DND-41 (cell line): Measurements from ENCODE around the gene VPS51.

Experiments used
- ATAC-seq: fragments of 200-7000 bp; cut with Tn5 transposase; 3 replicates; pipeline ENCODE4 v1.9.1; 2021; ENCODE audit warnings: low read depth; ENCODE audit not compliant: insufficient read depth
- DNase-seq: peaks from one replicate; pipeline ENCODE4 v3.0.0-alpha.2; 2020
- H2AFZ ChIP-seq: 2 replicates; pipeline ENCODE4 v1.6.0; 2012; ENCODE audit warnings: low read depth, low read length
- H3K27ac ChIP-seq: 2 replicates; pipeline ENCODE4 v1.5.1; 2012; ENCODE audit warnings: low read length, inconsistent platforms
- H3K27me3 ChIP-seq: fragments of 200-600 bp; sonication (generic); 2 replicates; pipeline ENCODE4 v1.6.0; 2012; ENCODE audit warnings: low read length, mild to moderate bottlenecking, inconsistent platforms; ENCODE audit not compliant: insufficient read depth, poor library complexity
- H3K36me3 ChIP-seq: 2 replicates; pipeline ENCODE4 v1.5.1; 2012; ENCODE audit warnings: low read length, inconsistent platforms; ENCODE audit not compliant: insufficient read depth
- H3K4me1 ChIP-seq: 2 replicates; pipeline ENCODE4 v1.5.1; 2012; ENCODE audit warnings: mild to moderate bottlenecking, low read length; ENCODE audit not compliant: insufficient read depth
- H3K4me2 ChIP-seq: 2 replicates; pipeline ENCODE4 v1.6.0; 2012; ENCODE audit warnings: mild to moderate bottlenecking, moderate library complexity, low read length, inconsistent platforms; ENCODE audit not compliant: insufficient read depth
- H3K4me3 ChIP-seq, 2 experiments: fragments of 200-600 bp in 1 of 2; shearing (Covaris generic) in 1 of 2; 2 replicates each; pipeline ENCODE4 v1.5.1; 2012 to 2016; ENCODE audit warnings: inconsistent platforms in 2 of 2, low read length in 2 of 2, mild to moderate bottlenecking in 2 of 2, low read depth in 1 of 2, moderate library complexity in 1 of 2
- H3K79me2 ChIP-seq: 2 replicates; pipeline ENCODE4 v1.6.0; 2012; ENCODE audit warnings: low read length, inconsistent platforms; ENCODE audit not compliant: insufficient read depth
- H3K9ac ChIP-seq: 2 replicates; pipeline ENCODE4 v1.6.0; 2012; ENCODE audit warnings: low read depth, mild to moderate bottlenecking, inconsistent platforms, low read length, moderate library complexity
- H3K9me3 ChIP-seq: 2 replicates; pipeline ENCODE4 v1.5.1; 2012; ENCODE audit warnings: low read length, moderate library complexity, mild to moderate bottlenecking, inconsistent platforms; ENCODE audit not compliant: insufficient read depth, severe bottlenecking
- H4K20me1 ChIP-seq: 2 replicates; pipeline ENCODE4 v1.6.0; 2012; ENCODE audit warnings: low read length; ENCODE audit not compliant: insufficient read depth
- EZH2 ChIP-seq: IDR thresholded peaks from 3 replicates; pipeline ENCODE4 v1.6.1; 2012; ENCODE audit warnings: borderline replicate concordance, low read depth, mild to moderate bottlenecking, moderate library complexity, low read length, inconsistent platforms; ENCODE audit not compliant: severe bottlenecking
- TF ChIP-seq, protein P1 (sequence below): IDR thresholded peaks from 2 replicates; pipeline ENCODE4 v1.5.1; 2012; ENCODE audit warnings: borderline replicate concordance, low read length, moderate library complexity, mild to moderate bottlenecking; ENCODE audit not compliant: poor library complexity, severe bottlenecking; ENCODE audit errors: extremely low read depth

The VPS51 gene

DNA sequence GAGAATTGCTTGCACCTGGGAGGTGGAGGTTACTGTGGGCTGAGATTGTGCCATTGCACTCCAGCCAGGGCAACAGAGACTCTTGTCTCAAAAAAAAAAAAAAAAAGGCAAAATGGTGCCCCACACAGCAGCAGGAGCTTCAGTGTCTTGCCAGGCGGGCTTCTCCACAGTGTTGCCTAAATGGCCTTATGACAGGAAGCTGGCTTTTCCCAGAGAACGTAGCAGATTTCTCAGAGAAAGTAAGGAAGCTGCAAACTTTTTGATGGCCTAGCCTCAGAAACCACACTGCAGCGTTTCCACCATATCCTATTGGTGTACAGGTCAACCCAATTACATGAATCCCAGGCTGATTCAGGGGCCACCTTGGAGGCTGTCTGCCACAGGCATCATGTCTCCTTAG lies 61.3 kb downstream of the VPS51 start:
- DNase-seq (no peak), ATAC-seq (no peak)
- no peak overlapping the region for H3K9ac ChIP-seq
- H3K4me2 ChIP-seq = no peak overlapping the region
- no peaks in the 10 kb centered on the region for H3K79me2 ChIP-seq
- H3K36me3 ChIP-seq = no peaks in the 10 kb centered on the region
- no peak overlapping the region for H3K4me3 ChIP-seq
- no peaks in the 10 kb centered on the region for H3K9me3 ChIP-seq
- no peaks in the 10 kb centered on the region for H4K20me1 ChIP-seq
- TF ChIP-seq EZH2 = no peak
- TF ChIP-seq, protein P1, sequence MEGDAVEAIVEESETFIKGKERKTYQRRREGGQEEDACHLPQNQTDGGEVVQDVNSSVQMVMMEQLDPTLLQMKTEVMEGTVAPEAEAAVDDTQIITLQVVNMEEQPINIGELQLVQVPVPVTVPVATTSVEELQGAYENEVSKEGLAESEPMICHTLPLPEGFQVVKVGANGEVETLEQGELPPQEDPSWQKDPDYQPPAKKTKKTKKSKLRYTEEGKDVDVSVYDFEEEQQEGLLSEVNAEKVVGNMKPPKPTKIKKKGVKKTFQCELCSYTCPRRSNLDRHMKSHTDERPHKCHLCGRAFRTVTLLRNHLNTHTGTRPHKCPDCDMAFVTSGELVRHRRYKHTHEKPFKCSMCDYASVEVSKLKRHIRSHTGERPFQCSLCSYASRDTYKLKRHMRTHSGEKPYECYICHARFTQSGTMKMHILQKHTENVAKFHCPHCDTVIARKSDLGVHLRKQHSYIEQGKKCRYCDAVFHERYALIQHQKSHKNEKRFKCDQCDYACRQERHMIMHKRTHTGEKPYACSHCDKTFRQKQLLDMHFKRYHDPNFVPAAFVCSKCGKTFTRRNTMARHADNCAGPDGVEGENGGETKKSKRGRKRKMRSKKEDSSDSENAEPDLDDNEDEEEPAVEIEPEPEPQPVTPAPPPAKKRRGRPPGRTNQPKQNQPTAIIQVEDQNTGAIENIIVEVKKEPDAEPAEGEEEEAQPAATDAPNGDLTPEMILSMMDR = no peak
- H3K27me3 ChIP-seq = peaks cover 6% of the 10 kb centered on the region
- no peak overlapping the region for H3K27ac ChIP-seq
- no peak overlapping the region for H2AFZ ChIP-seq
- H3K4me1 ChIP-seq = no peaks in the 10 kb centered on the region

DNA sequence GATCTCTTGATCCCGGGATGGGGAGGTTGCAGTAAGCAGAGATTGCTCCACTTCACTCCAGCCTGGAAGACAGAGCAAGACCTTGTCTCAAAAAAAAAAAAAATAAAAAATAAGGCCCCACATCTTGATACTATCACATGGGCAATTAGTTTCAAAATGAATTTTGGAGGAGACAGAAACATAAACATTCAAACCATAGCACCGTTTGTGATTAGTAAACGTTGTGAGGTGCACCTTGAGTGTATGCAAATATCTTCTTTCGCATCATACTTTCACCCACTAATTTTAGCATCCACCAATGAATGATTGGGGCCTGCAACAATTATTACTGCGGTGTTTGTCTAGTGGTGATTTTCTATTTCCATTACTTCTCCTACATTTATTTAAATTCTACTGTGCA lies 63.0 kb downstream of the VPS51 start:
- H2AFZ ChIP-seq = no peak overlapping the region
- no peaks in the 10 kb centered on the region for H3K36me3 ChIP-seq
- no peaks in the 10 kb centered on the region for H4K20me1 ChIP-seq
- peaks cover 6% of the 10 kb centered on the region for H3K27me3 ChIP-seq
- DNase-seq (no peak), ATAC-seq (no peak)
- TF ChIP-seq EZH2 = no peak
- TF ChIP-seq, protein P1 = no peak
- H3K79me2 ChIP-seq = no peaks in the 10 kb centered on the region
- H3K27ac ChIP-seq = no peak overlapping the region
- H3K4me2 ChIP-seq = no peak overlapping the region
- H3K9me3 ChIP-seq = no peaks in the 10 kb centered on the region
- no peaks in the 10 kb centered on the region for H3K4me1 ChIP-seq
- H3K4me3 ChIP-seq = no peak overlapping the region
- no peak overlapping the region for H3K9ac ChIP-seq

DNA sequence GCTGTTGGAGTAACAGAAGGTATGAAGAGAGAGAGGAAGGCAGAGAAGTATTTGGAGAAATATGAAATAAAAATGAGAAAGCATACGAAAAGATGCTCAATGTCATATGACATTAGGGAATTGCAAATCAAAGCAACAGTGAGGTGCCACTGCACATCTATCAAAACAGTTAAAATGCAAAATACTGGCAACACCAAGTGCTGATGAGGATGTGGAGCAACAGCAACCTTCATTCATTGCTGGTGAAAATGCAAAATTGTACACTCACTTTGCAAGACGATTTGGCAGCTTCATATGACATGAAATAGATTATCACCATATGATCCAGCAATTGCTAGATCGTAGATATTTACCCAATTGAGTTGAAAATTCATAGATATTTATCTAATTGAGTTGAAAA lies 64.6 kb downstream of the VPS51 start:
- no peak overlapping the region for H3K4me3 ChIP-seq
- H3K4me2 ChIP-seq = no peak overlapping the region
- ATAC-seq = no peak
- H4K20me1 ChIP-seq = no peaks in the 10 kb centered on the region
- H3K79me2 ChIP-seq = no peaks in the 10 kb centered on the region
- H3K36me3 ChIP-seq = no peaks in the 10 kb centered on the region
- no peak overlapping the region for H3K27ac ChIP-seq
- TF ChIP-seq EZH2 = no peak
- TF ChIP-seq, protein P1 = no peak
- peaks cover 6% of the 10 kb centered on the region for H3K27me3 ChIP-seq
- H3K9me3 ChIP-seq = no peaks in the 10 kb centered on the region
- H3K4me1 ChIP-seq = no peaks in the 10 kb centered on the region
- H3K9ac ChIP-seq = no peak overlapping the region
- H2AFZ ChIP-seq = no peak overlapping the region
- DNase-seq = no peak
